Calu3 (cell line): ENCODE measurements around the gene RBM47. TPM values are rescaled to one million over a fixed set of nuclear protein-coding genes. Genes with fewer than 3 reads are reported as not detected.

Experiments
- BruUV-seq: library from RNA; stranded (reverse); fragments of 400-500 nt; replicated peaks from 2 replicates; lab custom pipeline; 2021; lab: Mats Ljungman, UMichigan
- CTCF ChIA-PET: fragments of 300-600 bp; sonication (Branson Sonifier 250); formaldehyde crosslinking; loops from one replicate; lab custom pipeline; 2022; ENCODE audit warnings: antibody characterized with exemption; lab: Charles Lee
- DNase-seq: peaks from one replicate; pipeline ENCODE4 v3.0.0; 2022
- H3K27ac Mint-ChIP-seq: one replicate; pipeline ENCODE4 v1.8.0; 2022; ENCODE audit warnings: mixed read lengths; ENCODE audit not compliant: unreplicated experiment
- H3K27me3 Mint-ChIP-seq: one replicate; pipeline ENCODE4 v1.8.0; 2022; ENCODE audit warnings: mixed read lengths; ENCODE audit not compliant: unreplicated experiment
- H3K36me3 Mint-ChIP-seq: one replicate; pipeline ENCODE4 v1.8.0; 2022; ENCODE audit warnings: mild to moderate bottlenecking, moderate library complexity, mixed read lengths; ENCODE audit not compliant: insufficient read depth, unreplicated experiment
- H3K4me1 Mint-ChIP-seq: one replicate; pipeline ENCODE4 v1.8.0; 2022; ENCODE audit warnings: mild to moderate bottlenecking, low read depth, mixed read lengths; ENCODE audit not compliant: unreplicated experiment
- H3K4me3 Mint-ChIP-seq: one replicate; pipeline ENCODE4 v1.8.0; 2022; ENCODE audit warnings: mild to moderate bottlenecking, low read depth, moderate library complexity, mixed read lengths; ENCODE audit not compliant: unreplicated experiment
- H3K9me3 Mint-ChIP-seq: one replicate; pipeline ENCODE4 v1.8.0; 2022; ENCODE audit warnings: low read depth, mixed read lengths; ENCODE audit not compliant: unreplicated experiment
- CTCF ChIP-seq: fragments of 200-600 bp; IDR thresholded peaks from one replicate; pipeline ENCODE4 v1.8.0; 2022; ENCODE audit warnings: antibody characterized with exemption; ENCODE audit not compliant: unreplicated experiment
- intact Hi-C: fragments of 100-400 bp; cut with micrococcal nuclease; formaldehyde crosslinking; loops from one replicate; pipeline ENCODE4 v1.10.0; 2022; ENCODE audit not compliant: unreplicated experiment
- total RNA-seq: library from RNA; stranded (reverse); gene quantifications from 2 replicates; pipeline ENCODE4 v1.2.3, GENCODE V29; 2022

Gene RBM47
- total RNA-seq, 1 experiment from 2014 or later: 86.6 TPM

- intact Hi-C loops: no loop called here
- no peaks in the 10 kb centered on the region for H3K9me3 Mint-ChIP-seq
- no peak overlapping the region for H3K4me3 Mint-ChIP-seq
- H3K36me3 Mint-ChIP-seq: peaks cover 32% of the 10 kb centered on the region
- no peak overlapping the region for H3K27ac Mint-ChIP-seq
- CTCF ChIA-PET: no interaction called here
- no peak for TF ChIP-seq CTCF
- BruUV-seq: no TSS peak
- DNase-seq: no peak
- peaks cover 8% of the 10 kb centered on the region for H3K4me1 Mint-ChIP-seq
- H3K27me3 Mint-ChIP-seq: no peaks in the 10 kb centered on the region
Measured at GRCh38 chr4:40601641-40602040, 28.0 kb downstream of the RBM47 start.

- CTCF ChIA-PET: no interaction called here
- H3K4me3 Mint-ChIP-seq: no peak overlapping the region
- no peak overlapping the region for H3K27ac Mint-ChIP-seq
- peaks cover 33% of the 10 kb centered on the region for H3K36me3 Mint-ChIP-seq
- intact Hi-C loops: no loop called here
- no peak for TF ChIP-seq CTCF
- H3K4me1 Mint-ChIP-seq: peaks cover 15% of the 10 kb centered on the region
- DNase-seq: no peak
- no TSS peak for BruUV-seq
- H3K9me3 Mint-ChIP-seq: no peaks in the 10 kb centered on the region
- H3K27me3 Mint-ChIP-seq: no peaks in the 10 kb centered on the region
Measured at GRCh38 chr4:40600850-40601249, 28.8 kb downstream of the RBM47 start.

GRCh38 chr4:40599431-40599830, 30.2 kb downstream of the RBM47 start:
- CTCF ChIA-PET: interaction anchor here (0.7 kb wide), 1 partner anchor 429 kb away, joined by 4 read pairs; no protein-coding TSS in a partner anchor
- TF ChIP-seq CTCF: no peak
- no peak overlapping the region for H3K4me3 Mint-ChIP-seq
- intact Hi-C loops: no loop called here
- no TSS peak for BruUV-seq
- H3K36me3 Mint-ChIP-seq: peaks cover 32% of the 10 kb centered on the region
- H3K27ac Mint-ChIP-seq: no peak overlapping the region
- DNase-seq: no peak
- H3K4me1 Mint-ChIP-seq: peaks cover 17% of the 10 kb centered on the region
- no peaks in the 10 kb centered on the region for H3K27me3 Mint-ChIP-seq
- H3K9me3 Mint-ChIP-seq: no peaks in the 10 kb centered on the region

GRCh38 chr4:40596522-40596921, 33.1 kb downstream of the RBM47 start:
- BruUV-seq: no TSS peak
- Mint-ChIP-seq H3K36me3 (peaks cover 33% of the 10 kb centered on the region), H3K9me3 (no peaks in the 10 kb centered on the region), H3K4me1 (peaks cover 9% of the 10 kb centered on the region), H3K27ac (no peak overlapping the region), H3K27me3 (no peaks in the 10 kb centered on the region), H3K4me3 (no peak overlapping the region)
- CTCF ChIA-PET: no interaction called here
- no peak for TF ChIP-seq CTCF
- intact Hi-C loops: no loop called here
- DNase-seq: no peak
